Lower leg skin (tissue), 3 donors: Measurements from ENCODE around the gene CDKL2.

ENCODE experiments used
- CTCF ChIP-seq, 3 donors: fragments of 450-650 bp; IDR thresholded peaks; one replicate each; pipeline ENCODE4 v1.5.1; 2016; ENCODE audit warnings: antibody characterized with exemption in 3 of 3, mild to moderate bottlenecking in 3 of 3, moderate library complexity in 2 of 3
- POLR2A ChIP-seq, 2 donors: fragments of 450-650 bp; IDR thresholded peaks; one replicate each; pipeline ENCODE4 v1.6.1; 2016 to 2017; ENCODE audit warnings: antibody characterized with exemption in 2 of 2, mild to moderate bottlenecking in 1 of 2, moderate library complexity in 1 of 2

- TF ChIP-seq CTCF (IDR thresholded peaks at IDR 0.05): no peak
- no peak for TF ChIP-seq POLR2A (IDR thresholded peaks at IDR 0.05)
These were observed 38.3 kb upstream of the CDKL2 start for GRCh38 chr4:75668596-75668995.
